ENCODE measurements around the gene BOLA2B.
A peak's percentile ranks its signal among the peaks of the same experiment; 100 is the strongest.

Gene BOLA2B

GRCh38 chr16:30186444-30186781 lies 7.1 kb downstream of the BOLA2B start:
- Histone ChIP-seq H3K27ac (ENCODE audit: low read length) (peak overlapping the region; percentile 92; the same call in 1 of the 2 replicates), H3K27me3 (replicated peaks; ENCODE audit: insufficient read depth, low read length) (no peaks in the 10 kb centered on the region), H3K9me2 (replicated peaks; ENCODE audit: insufficient read depth, low read length) (no peaks in the 10 kb centered on the region), H3F3A (ENCODE audit: insufficient read depth, low read length) (peaks cover 41% of the 10 kb centered on the region; the same call in 1 of the 2 replicates), H3K79me2 (ENCODE audit: low read length) (peaks cover 49% of the 10 kb centered on the region), H4K20me1 (ENCODE audit: insufficient read depth, low read length) (no peaks in the 10 kb centered on the region), H3K9me3 (replicated peaks; ENCODE audit: insufficient read depth, low read length) (no peaks in the 10 kb centered on the region), H3K36me3 (replicated peaks; ENCODE audit: insufficient read depth, low read length) (no peaks in the 10 kb centered on the region; the same call in 1 of the 2 replicates), H3K4me2 (ENCODE audit: low read depth, low read length) (peak overlapping the region; percentile 98), H2AFZ (ENCODE audit: low read length) (no peak overlapping the region), H3K9ac (ENCODE audit: low read length) (peak overlapping the region; percentile 87; the same call in 1 of the 2 replicates), H3K4me3 (ENCODE audit: low read length) (peak overlapping the region; percentile 98; the same call in 1 of the 2 replicates), H3K4me1 (ENCODE audit: low read length) (peaks cover 31% of the 10 kb centered on the region)
- no peak for DNase-seq
- TF ChIP-seq EZH2phosphoT487 (IDR thresholded peaks at IDR 0.05; ENCODE audit: low read length) = no peak
- TF ChIP-seq EZH2 (optimal IDR thresholded peaks at IDR 0.05; ENCODE audit: low read depth, low read length) = no peak
- no peak for TF ChIP-seq CTCF (IDR thresholded peaks at IDR 0.05; ENCODE audit: low read length)

- Histone ChIP-seq H3K4me2 (ENCODE audit: low read depth, low read length) (peak overlapping the region; percentile 98), H3K36me3 (replicated peaks; ENCODE audit: insufficient read depth, low read length) (no peaks in the 10 kb centered on the region; the same call in 1 of the 2 replicates), H3K9me3 (replicated peaks; ENCODE audit: insufficient read depth, low read length) (no peaks in the 10 kb centered on the region), H3K9ac (ENCODE audit: low read length) (peak overlapping the region; percentile 87), H2AFZ (ENCODE audit: low read length) (no peak overlapping the region), H3K4me1 (ENCODE audit: low read length) (peaks cover 31% of the 10 kb centered on the region), H3K27ac (ENCODE audit: low read length) (peak overlapping the region; percentile 92), H3K27me3 (replicated peaks; ENCODE audit: insufficient read depth, low read length) (no peaks in the 10 kb centered on the region), H4K20me1 (ENCODE audit: insufficient read depth, low read length) (no peaks in the 10 kb centered on the region), H3K4me3 (ENCODE audit: low read length) (peak overlapping the region; percentile 98), H3F3A (ENCODE audit: insufficient read depth, low read length) (peaks cover 41% of the 10 kb centered on the region; the same call in 1 of the 2 replicates), H3K79me2 (ENCODE audit: low read length) (peaks cover 49% of the 10 kb centered on the region), H3K9me2 (replicated peaks; ENCODE audit: insufficient read depth, low read length) (no peaks in the 10 kb centered on the region)
- no peak for TF ChIP-seq EZH2phosphoT487 (IDR thresholded peaks at IDR 0.05; ENCODE audit: low read length)
- TF ChIP-seq EZH2 (optimal IDR thresholded peaks at IDR 0.05; ENCODE audit: low read depth, low read length) = no peak
- TF ChIP-seq CTCF (IDR thresholded peaks at IDR 0.05; ENCODE audit: low read length) = no peak
- peak; percentile 78 for DNase-seq
Measured at GRCh38 chr16:30185683-30186421, 7.6 kb downstream of the BOLA2B start.

- Histone ChIP-seq H3K36me3 (replicated peaks; ENCODE audit: insufficient read depth, low read length) (no peaks in the 10 kb centered on the region; the same call in 1 of the 2 replicates), H3K27me3 (replicated peaks; ENCODE audit: insufficient read depth, low read length) (no peaks in the 10 kb centered on the region), H3K9me3 (replicated peaks; ENCODE audit: insufficient read depth, low read length) (no peaks in the 10 kb centered on the region), H3K4me2 (ENCODE audit: low read depth, low read length) (peak overlapping the region; percentile 98), H3F3A (ENCODE audit: insufficient read depth, low read length) (peaks cover 41% of the 10 kb centered on the region; the same call in 1 of the 2 replicates), H4K20me1 (ENCODE audit: insufficient read depth, low read length) (no peaks in the 10 kb centered on the region), H3K4me3 (ENCODE audit: low read length) (peak overlapping the region; percentile 98), H2AFZ (ENCODE audit: low read length) (no peak overlapping the region), H3K9ac (ENCODE audit: low read length) (peak overlapping the region; percentile 87), H3K27ac (ENCODE audit: low read length) (peak overlapping the region; percentile 92), H3K79me2 (ENCODE audit: low read length) (peaks cover 49% of the 10 kb centered on the region), H3K9me2 (replicated peaks; ENCODE audit: insufficient read depth, low read length) (no peaks in the 10 kb centered on the region), H3K4me1 (ENCODE audit: low read length) (peaks cover 31% of the 10 kb centered on the region)
- TF ChIP-seq EZH2phosphoT487 (IDR thresholded peaks at IDR 0.05; ENCODE audit: low read length) (no peak), EZH2 (optimal IDR thresholded peaks at IDR 0.05; ENCODE audit: low read depth, low read length) (no peak), CTCF (IDR thresholded peaks at IDR 0.05; ENCODE audit: low read length) (no peak)
- DNase-seq = peak; percentile 24
Measured at GRCh38 chr16:30184891-30185682, 8.4 kb downstream of the BOLA2B start.
